Measurements from ENCODE around the gene HTR3A.

- TF ChIP-seq POLR2A (IDR thresholded peaks at IDR 0.05; ENCODE audit: low read length) (no peak), GATA1 (IDR thresholded peaks at IDR 0.05; ENCODE audit: low read depth, low read length) (no peak)
Measured at GRCh38 chr11:113989381-113989780, 14.5 kb downstream of the HTR3A start.
